Esophagus squamous epithelium (tissue), 4 donors: ENCODE results near the gene CD27.

Source experiments
- CTCF ChIP-seq, 6 experiments: fragments of 450-650 bp in 4 of 6; fragments of 200-600 bp in 2 of 6; sonication (generic) in 2 of 6; IDR thresholded peaks; one replicate each; pipeline ENCODE4 v1.5.1; 2016 to 2019; ENCODE audit warnings: antibody characterized with exemption in 6 of 6, mild to moderate bottlenecking in 4 of 6, moderate library complexity in 4 of 6
- POLR2A ChIP-seq, 4 donors: fragments of 450-650 bp; IDR thresholded peaks; one replicate each; pipeline ENCODE4 v1.6.1; 2017; ENCODE audit warnings: antibody characterized with exemption in 4 of 4, mild to moderate bottlenecking in 4 of 4, moderate library complexity in 3 of 4

GRCh38 chr12:6470375-6471163 lies 25.8 kb downstream of the CD27 start, which contains the start of gene VAMP1:
- TF ChIP-seq CTCF (IDR thresholded peaks at IDR 0.05) (peak in 3 of 6 experiments; percentile 39 to 41 (median 39)), POLR2A (IDR thresholded peaks at IDR 0.05) (peak in 3 of 4 donors; percentile 53 to 99 (median 99))
